Neutrophil (primary cell): Measurements from ENCODE around the gene MIA3.
A peak's percentile ranks its signal among the peaks of the same experiment; 100 is the strongest.

Experiments used
- H3K27ac ChIP-seq: fragments of 200-600 bp; sonication (generic); 2 replicates; pipeline ENCODE4 v1.5.1; 2016; ENCODE audit warnings: mild to moderate bottlenecking, moderate library complexity
- H3K27me3 ChIP-seq: fragments of 200-600 bp; sonication (generic); 2 replicates; pipeline ENCODE4 v1.6.0; 2016; ENCODE audit warnings: mild to moderate bottlenecking
- H3K36me3 ChIP-seq: fragments of 200-600 bp; sonication (generic); 2 replicates; pipeline ENCODE4 v1.5.1; 2017
- H3K4me1 ChIP-seq, 2 experiments: fragments of 200-600 bp in 1 of 2; sonication (generic) in 1 of 2; 1 replicate in 1 of 2; 2 replicates in 1 of 2; pipeline versions ENCODE4 v1.5.1 to v1.6.1; 2013 to 2016; ENCODE audit warnings: low read depth in 1 of 2, low read length in 1 of 2, mild to moderate bottlenecking in 1 of 2, moderate library complexity in 1 of 2; ENCODE audit not compliant: control insufficient read depth in 1 of 2, insufficient read depth in 1 of 2
- H3K4me3 ChIP-seq, 2 experiments: fragments of 200-600 bp in 1 of 2; sonication (generic) in 1 of 2; 1 replicate in 1 of 2; 2 replicates in 1 of 2; pipeline ENCODE4 v1.5.1; 2013 to 2016; ENCODE audit warnings: low read depth in 1 of 2, low read length in 1 of 2, mild to moderate bottlenecking in 1 of 2, moderate library complexity in 1 of 2
- H3K9me3 ChIP-seq: fragments of 200-600 bp; sonication (generic); 2 replicates; pipeline ENCODE4 v1.5.1; 2016
- TF ChIP-seq, protein P1 (sequence below): fragments of 200-600 bp; sonication (generic); IDR thresholded peaks from 2 replicates; pipeline ENCODE4 v1.5.1; 2016; ENCODE audit warnings: antibody characterized with exemption

Gene MIA3

DNA sequence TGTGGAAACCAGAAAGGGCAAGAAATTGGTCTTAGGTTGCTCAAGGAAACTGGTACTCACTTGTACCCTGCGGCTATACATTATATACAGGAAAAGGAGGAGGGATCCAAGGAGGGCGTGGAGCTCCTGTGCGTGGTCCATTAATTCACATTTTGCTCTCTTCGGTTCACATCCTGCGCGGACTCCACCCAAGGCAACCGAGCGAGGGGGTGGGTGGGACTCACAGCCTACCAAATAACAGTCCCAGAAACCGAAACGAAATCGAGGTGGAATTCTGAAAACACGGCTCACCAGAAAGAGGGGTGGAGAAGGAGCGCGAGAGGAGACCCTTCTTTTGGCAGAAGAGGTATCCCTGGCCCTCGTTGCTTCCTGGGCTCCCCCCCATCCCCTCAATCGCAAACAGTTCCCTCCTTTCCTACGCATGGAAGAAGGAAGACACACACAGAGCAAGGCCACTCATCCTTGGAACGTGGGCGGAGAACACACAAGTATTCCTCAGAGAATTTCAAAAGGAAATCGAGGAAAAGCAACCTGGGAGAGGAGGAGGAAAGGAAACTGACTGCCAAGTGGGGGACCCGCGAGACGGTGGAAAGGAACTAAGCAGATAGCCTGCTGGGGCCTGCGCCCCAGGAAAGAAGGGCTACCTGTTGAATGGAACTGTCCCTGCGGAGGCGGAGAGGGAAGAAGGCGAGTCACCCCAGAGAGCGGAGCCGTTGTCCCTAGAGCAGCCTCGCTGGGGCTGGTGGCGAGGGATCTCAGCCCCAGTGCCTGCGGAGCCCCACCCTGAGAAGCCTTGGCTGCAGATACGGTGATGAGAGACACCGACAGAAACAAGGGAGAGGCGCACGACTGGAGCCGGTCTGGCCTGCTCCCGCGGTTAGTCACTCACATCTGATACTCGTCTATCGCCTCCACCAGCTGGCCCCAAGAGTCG is 93.7 kb downstream of the MIA3 start:
- TF ChIP-seq, protein P1, sequence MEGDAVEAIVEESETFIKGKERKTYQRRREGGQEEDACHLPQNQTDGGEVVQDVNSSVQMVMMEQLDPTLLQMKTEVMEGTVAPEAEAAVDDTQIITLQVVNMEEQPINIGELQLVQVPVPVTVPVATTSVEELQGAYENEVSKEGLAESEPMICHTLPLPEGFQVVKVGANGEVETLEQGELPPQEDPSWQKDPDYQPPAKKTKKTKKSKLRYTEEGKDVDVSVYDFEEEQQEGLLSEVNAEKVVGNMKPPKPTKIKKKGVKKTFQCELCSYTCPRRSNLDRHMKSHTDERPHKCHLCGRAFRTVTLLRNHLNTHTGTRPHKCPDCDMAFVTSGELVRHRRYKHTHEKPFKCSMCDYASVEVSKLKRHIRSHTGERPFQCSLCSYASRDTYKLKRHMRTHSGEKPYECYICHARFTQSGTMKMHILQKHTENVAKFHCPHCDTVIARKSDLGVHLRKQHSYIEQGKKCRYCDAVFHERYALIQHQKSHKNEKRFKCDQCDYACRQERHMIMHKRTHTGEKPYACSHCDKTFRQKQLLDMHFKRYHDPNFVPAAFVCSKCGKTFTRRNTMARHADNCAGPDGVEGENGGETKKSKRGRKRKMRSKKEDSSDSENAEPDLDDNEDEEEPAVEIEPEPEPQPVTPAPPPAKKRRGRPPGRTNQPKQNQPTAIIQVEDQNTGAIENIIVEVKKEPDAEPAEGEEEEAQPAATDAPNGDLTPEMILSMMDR, result no peak
- Histone ChIP-seq H3K4me3 (peak overlapping the region; percentile 69 to 97), H3K27me3 (no peaks in the 10 kb centered on the region), H3K27ac (peak overlapping the region; percentile 98), H3K36me3 (peaks cover 21% of the 10 kb centered on the region), H3K9me3 (no peaks in the 10 kb centered on the region), H3K4me1 (peaks cover 31 to 37% of the 10 kb centered on the region in 2 experiments)

DNA sequence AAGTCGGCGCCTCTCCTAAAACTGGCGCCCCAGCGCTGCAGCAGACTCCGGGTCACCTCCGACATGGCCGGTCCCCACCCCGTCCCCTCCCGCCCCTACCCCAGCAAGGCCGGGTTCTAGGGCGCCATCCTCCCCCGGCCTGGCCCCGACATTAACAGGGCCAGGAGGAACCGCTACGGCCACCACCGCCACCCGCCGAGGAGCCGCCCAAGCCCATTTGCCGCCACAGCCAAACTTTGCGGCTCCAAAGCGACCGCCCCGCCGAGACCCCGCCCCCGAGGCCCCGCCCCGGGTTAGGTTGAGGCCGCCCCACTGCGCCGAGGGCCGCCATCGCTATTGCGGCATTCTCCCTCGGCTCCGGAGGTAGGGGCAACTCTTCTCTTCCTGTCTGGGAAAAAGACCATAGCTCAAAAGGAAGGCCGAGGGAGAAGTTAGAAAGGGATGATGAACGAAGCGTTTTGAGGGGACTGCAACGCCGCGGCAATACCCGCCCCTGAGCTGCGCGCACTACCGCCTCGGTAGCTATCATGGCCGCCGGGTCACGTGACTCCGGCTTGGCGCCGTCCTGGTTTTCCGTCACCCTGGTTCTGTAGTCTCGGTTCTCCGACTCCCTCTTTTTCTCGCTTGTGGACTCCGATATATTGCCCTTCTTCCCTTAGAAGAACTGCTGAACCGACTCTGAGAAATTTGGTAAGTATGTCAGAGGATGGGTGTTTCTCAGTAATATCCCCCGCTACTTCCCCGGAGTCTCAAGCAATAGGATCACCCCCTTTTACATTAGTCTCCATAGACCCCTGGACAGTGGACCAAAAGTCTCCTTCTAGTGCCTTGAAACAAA is 94.6 kb downstream of the MIA3 start, which contains the start of the genes AIDA and BROX:
Gene AIDA, minus strand, starts transcription at position 239 of the 838 bp plus-strand sequence. Its CDS starts 174 bp downstream, at position 65.
Gene BROX, plus strand, starts transcription at position 312 of the 838 bp plus-strand sequence. CDS start 3,136 bp downstream, outside the sequence.
- Histone ChIP-seq H3K27ac (peak within 1 kb of the TSS; percentile 98), H3K9me3 (no peaks in the 10 kb centered on the region), H3K36me3 (peaks cover 29% of the 10 kb centered on the region), H3K4me1 (peaks cover 31 to 37% of the 10 kb centered on the region in 2 experiments), H3K4me3 (peak within 1 kb of the TSS; percentile 69 to 97), H3K27me3 (no peaks in the 10 kb centered on the region)
- TF ChIP-seq, protein P1, result peak; percentile 37

DNA sequence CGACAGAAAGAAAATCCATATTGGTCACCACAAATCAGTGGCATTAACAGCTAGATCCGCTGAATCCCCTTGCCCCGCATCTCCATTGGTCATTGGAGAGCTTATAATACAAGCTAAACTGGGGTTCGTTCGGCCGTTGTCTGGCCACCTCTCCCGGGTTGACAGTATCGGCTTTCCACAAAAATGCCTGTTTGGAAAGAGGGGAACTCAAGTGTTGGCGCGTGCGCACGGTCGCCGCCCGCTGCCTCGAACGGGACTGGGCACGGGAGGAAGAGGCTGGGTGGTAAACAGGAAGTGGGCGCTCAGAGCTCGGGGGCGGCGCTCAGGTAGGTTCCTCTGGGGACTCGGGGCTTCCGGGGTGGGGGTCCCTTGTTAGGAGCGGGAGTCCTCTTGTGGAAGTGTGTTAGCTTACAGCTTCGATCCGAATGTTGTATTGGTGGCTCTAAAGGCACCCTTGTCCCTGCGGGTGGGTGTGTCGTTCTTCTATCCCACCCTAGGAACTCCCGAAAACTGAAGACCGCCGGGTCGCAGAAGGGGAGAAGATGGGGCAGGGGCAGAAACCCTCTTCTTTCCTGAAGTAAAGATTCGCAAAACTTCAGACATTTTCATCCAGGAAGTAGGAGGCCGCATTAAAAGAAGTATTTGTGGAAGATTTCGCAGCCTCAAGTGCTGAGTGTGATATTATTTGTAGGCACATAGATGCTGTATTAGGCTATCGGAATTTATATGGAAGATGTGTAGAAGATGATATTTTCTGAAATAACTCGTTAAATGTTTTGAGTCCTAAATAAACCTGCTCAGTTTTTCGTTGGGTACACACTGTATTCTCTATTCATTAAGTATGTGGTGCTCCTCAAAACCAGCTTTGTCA is 95.4 kb downstream of the MIA3 start:
- Histone ChIP-seq H3K4me1 (peaks cover 31 to 37% of the 10 kb centered on the region in 2 experiments), H3K36me3 (peaks cover 37% of the 10 kb centered on the region), H3K9me3 (no peaks in the 10 kb centered on the region), H3K27ac (peak overlapping the region; percentile 98), H3K27me3 (no peaks in the 10 kb centered on the region), H3K4me3 (peak overlapping the region; percentile 69 to 97)
- TF ChIP-seq, protein P1, result no peak

DNA sequence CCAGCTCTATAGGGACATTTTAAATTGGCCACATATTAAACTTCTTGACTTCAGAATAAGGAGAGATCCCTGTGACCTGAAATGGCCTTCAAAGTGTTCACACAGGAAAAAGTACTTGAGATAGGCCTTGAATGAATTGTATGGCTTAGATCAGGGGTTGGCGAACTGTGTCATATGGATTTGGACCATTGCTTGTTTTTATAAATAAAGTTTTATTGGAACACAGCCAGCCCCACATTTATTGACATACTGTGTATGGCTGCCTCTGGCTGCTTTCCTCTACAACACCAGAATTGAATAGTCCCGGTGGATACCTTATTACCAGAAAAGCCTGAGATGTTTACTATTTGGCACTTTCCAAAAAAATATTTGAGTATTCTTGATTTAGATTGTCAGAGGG is 98.5 kb downstream of the MIA3 start:
- Histone ChIP-seq H3K4me3 (no peak overlapping the region), H3K36me3 (peaks cover 68% of the 10 kb centered on the region), H3K9me3 (no peaks in the 10 kb centered on the region), H3K27ac (peak overlapping the region; percentile 19), H3K27me3 (no peaks in the 10 kb centered on the region), H3K4me1 (peaks cover 22 to 23% of the 10 kb centered on the region in 2 experiments)
- TF ChIP-seq, protein P1, result no peak
